Astrocyte (in vitro differentiated cells and primary cell): ENCODE results near the gene MFAP1. TPM values are rescaled to one million over a fixed set of nuclear protein-coding genes. Genes with fewer than 3 reads are reported as not detected.
A peak's percentile ranks its signal among the peaks of the same experiment; 100 is the strongest.

Experiments
- DNase-seq: peaks from one replicate; pipeline ENCODE4 v3.0.0-alpha.2; 2010; ENCODE audit warnings: low read depth
- FAIRE-seq: peaks from 2 replicates; lab custom pipeline; 2011; peaks lifted over from hg19 to GRCh38; lab: Jason Lieb, UNC
- H2AFZ ChIP-seq: 2 replicates; pipeline ENCODE4 v1.6.0; 2012; ENCODE audit warnings: low read depth, low read length, inconsistent platforms
- H3K27ac ChIP-seq: 2 replicates; pipeline ENCODE4 v1.5.1; 2011; ENCODE audit warnings: low read depth, low read length, inconsistent platforms
- H3K27me3 ChIP-seq: 2 replicates; pipeline ENCODE4 v1.6.0; 2011; ENCODE audit warnings: low read length, inconsistent platforms; ENCODE audit not compliant: insufficient read depth
- H3K36me3 ChIP-seq: 2 replicates; pipeline ENCODE4 v1.5.1; 2011; ENCODE audit warnings: low read length, inconsistent platforms; ENCODE audit not compliant: insufficient read depth
- H3K4me1 ChIP-seq: 2 replicates; pipeline ENCODE4 v1.5.1; 2011; ENCODE audit warnings: low read length, inconsistent platforms; ENCODE audit not compliant: insufficient read depth
- H3K4me2 ChIP-seq: 2 replicates; pipeline ENCODE4 v1.6.0; 2012; ENCODE audit warnings: low read length, inconsistent platforms
- H3K4me3 ChIP-seq: 2 replicates; pipeline ENCODE4 v1.5.1; 2011; ENCODE audit warnings: low read depth, mild to moderate bottlenecking, low read length, inconsistent platforms; ENCODE audit not compliant: insufficient read depth
- H3K79me2 ChIP-seq: 2 replicates; pipeline ENCODE4 v1.6.0; 2012; ENCODE audit warnings: mild to moderate bottlenecking, low read length, inconsistent platforms; ENCODE audit not compliant: insufficient read depth
- H3K9ac ChIP-seq: 2 replicates; pipeline ENCODE4 v1.6.0; 2012; ENCODE audit warnings: mild to moderate bottlenecking, low read length, inconsistent platforms
- H3K9me3 ChIP-seq: 2 replicates; pipeline ENCODE4 v1.5.1; 2012; ENCODE audit warnings: low read depth, mild to moderate bottlenecking, low read length, inconsistent platforms; ENCODE audit not compliant: insufficient read depth
- H4K20me1 ChIP-seq: 2 replicates; pipeline ENCODE4 v1.6.0; 2012; ENCODE audit warnings: low read length, inconsistent platforms; ENCODE audit not compliant: insufficient read depth
- H3K27ac Mint-ChIP-seq: one replicate; pipeline ENCODE4 v1.8.0; 2021; ENCODE audit warnings: mild to moderate bottlenecking, mixed read lengths; ENCODE audit not compliant: unreplicated experiment
- H3K27me3 Mint-ChIP-seq: one replicate; pipeline ENCODE4 v1.8.0; 2021; ENCODE audit warnings: low read depth, mixed read lengths; ENCODE audit not compliant: unreplicated experiment
- H3K36me3 Mint-ChIP-seq: one replicate; pipeline ENCODE4 v1.8.0; 2021; ENCODE audit warnings: low read depth, mixed read lengths; ENCODE audit not compliant: unreplicated experiment
- H3K4me1 Mint-ChIP-seq: one replicate; pipeline ENCODE4 v1.8.0; 2021; ENCODE audit warnings: low read depth, mixed read lengths; ENCODE audit not compliant: unreplicated experiment
- H3K4me3 Mint-ChIP-seq: one replicate; pipeline ENCODE4 v1.8.0; 2021; ENCODE audit warnings: mild to moderate bottlenecking, moderate library complexity, mixed read lengths; ENCODE audit not compliant: unreplicated experiment
- H3K9me3 Mint-ChIP-seq: one replicate; pipeline ENCODE4 v1.8.0; 2021; ENCODE audit warnings: mild to moderate bottlenecking, mixed read lengths; ENCODE audit not compliant: unreplicated experiment
- CTCF ChIP-seq: IDR thresholded peaks from 2 replicates; pipeline ENCODE4 v1.5.1; 2011; ENCODE audit warnings: low read depth, mild to moderate bottlenecking, inconsistent platforms, low read length, moderate library complexity; ENCODE audit not compliant: insufficient read depth
- EZH2 ChIP-seq: IDR thresholded peaks from 2 replicates; pipeline ENCODE4 v1.6.1; 2012; ENCODE audit warnings: mild to moderate bottlenecking, low read length, inconsistent platforms; ENCODE audit not compliant: insufficient read depth
- total RNA-seq: library from RNA; stranded (reverse); gene quantifications from 2 replicates; pipeline ENCODE4 v1.2.1, GENCODE V29; 2021

Gene MFAP1
- total RNA-seq, 1 donor from 2014 or later: 33.1 TPM

DNA sequence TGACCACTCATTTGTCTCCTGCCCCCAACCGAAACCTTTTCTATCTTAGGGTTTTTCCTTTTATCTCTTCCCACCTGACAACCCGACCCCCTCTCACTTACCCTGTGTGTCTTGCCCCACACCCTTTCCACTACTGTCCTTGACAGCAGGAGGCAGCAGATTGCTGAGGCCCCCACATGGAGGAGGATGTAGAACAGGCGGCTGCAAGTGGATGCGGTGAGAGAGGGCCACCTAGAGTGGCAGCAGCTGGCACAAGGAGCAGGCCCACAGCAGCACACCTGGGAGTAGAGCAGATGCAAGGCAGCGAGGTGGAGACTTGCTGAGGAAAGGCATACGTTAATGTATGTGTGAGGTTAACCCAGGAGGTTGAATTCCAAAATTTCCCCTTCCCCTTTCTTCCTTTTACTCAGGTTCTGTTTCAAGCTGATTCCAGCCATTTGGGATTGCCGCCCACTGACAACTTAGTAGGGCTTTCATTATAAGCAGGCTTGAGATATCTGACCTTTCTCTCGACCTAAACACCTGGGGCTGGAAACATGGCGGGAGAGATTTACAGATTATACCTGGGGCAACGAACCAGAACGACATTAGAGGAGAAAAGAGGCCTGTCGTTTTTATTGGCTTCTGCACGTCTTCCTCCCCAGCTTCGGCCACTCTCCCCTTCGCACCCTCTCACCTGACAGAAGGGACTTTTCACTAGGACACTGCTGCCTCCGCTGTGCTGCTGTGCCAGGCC is 25.1 kb downstream of the MFAP1 start:
- Mint-ChIP-seq H3K36me3 (peaks cover 32% of the 10 kb centered on the region), H3K4me3 (peak overlapping the region; percentile 100), H3K9me3 (peaks cover 2% of the 10 kb centered on the region), H3K4me1 (peaks cover 54% of the 10 kb centered on the region), H3K27me3 (no peaks in the 10 kb centered on the region), H3K27ac (peak overlapping the region; percentile 83)
- Histone ChIP-seq H3K27ac (no peak overlapping the region), H3K4me2 (no peak overlapping the region), H3K79me2 (peaks cover 31% of the 10 kb centered on the region), H3K9me3 (no peaks in the 10 kb centered on the region), H3K4me3 (no peak overlapping the region), H3K27me3 (no peaks in the 10 kb centered on the region), H4K20me1 (peaks cover 34% of the 10 kb centered on the region), H3K9ac (no peak overlapping the region), H2AFZ (no peak overlapping the region), H3K4me1 (peaks cover 24% of the 10 kb centered on the region), H3K36me3 (peaks cover 33% of the 10 kb centered on the region)
- FAIRE-seq: no peak
- no peak for DNase-seq
- TF ChIP-seq CTCF: no peak
- no peak for TF ChIP-seq EZH2

- H2AFZ ChIP-seq: no peak overlapping the region
- peaks cover 32% of the 10 kb centered on the region for H3K36me3 Mint-ChIP-seq
- no peaks in the 10 kb centered on the region for H3K27me3 ChIP-seq
- FAIRE-seq (no peak), DNase-seq (no peak)
- no peak overlapping the region for H3K9ac ChIP-seq
- TF ChIP-seq EZH2: no peak
- no peak for TF ChIP-seq CTCF
- H3K27ac ChIP-seq: no peak overlapping the region
- peaks cover 61% of the 10 kb centered on the region for H3K4me1 Mint-ChIP-seq
- H3K9me3 ChIP-seq: no peaks in the 10 kb centered on the region
- H3K36me3 ChIP-seq: peaks cover 26% of the 10 kb centered on the region
- no peak overlapping the region for H3K4me3 ChIP-seq
- H3K9me3 Mint-ChIP-seq: peaks cover 2% of the 10 kb centered on the region
- H3K27ac Mint-ChIP-seq: peak overlapping the region; percentile 63
- no peak overlapping the region for H3K4me3 Mint-ChIP-seq
- peaks cover 50% of the 10 kb centered on the region for H4K20me1 ChIP-seq
- no peaks in the 10 kb centered on the region for H3K27me3 Mint-ChIP-seq
- H3K4me2 ChIP-seq: no peak overlapping the region
- peaks cover 35% of the 10 kb centered on the region for H3K4me1 ChIP-seq
- H3K79me2 ChIP-seq: peaks cover 49% of the 10 kb centered on the region
These were observed 27.9 kb downstream of the MFAP1 start for GRCh38 chr15:43796566-43796965.

GRCh38 chr15:43795997-43796396 is 28.5 kb downstream of the MFAP1 start:
- H3K9me3 Mint-ChIP-seq: peaks cover 2% of the 10 kb centered on the region

More at GRCh38 chr15:43795997-43796396, 28.5 kb downstream of the MFAP1 start:
- peaks cover 44% of the 10 kb centered on the region for H3K79me2 ChIP-seq
- no peaks in the 10 kb centered on the region for H3K27me3 ChIP-seq
- H3K4me3 ChIP-seq: no peak overlapping the region
- DNase-seq: no peak
- Mint-ChIP-seq H3K4me3 (no peak overlapping the region), H3K36me3 (peaks cover 32% of the 10 kb centered on the region), H3K27me3 (no peaks in the 10 kb centered on the region), H3K4me1 (peaks cover 55% of the 10 kb centered on the region), H3K27ac (no peak overlapping the region)
- H4K20me1 ChIP-seq: peaks cover 49% of the 10 kb centered on the region
- no peak overlapping the region for H2AFZ ChIP-seq
- no peak for FAIRE-seq
- peaks cover 25% of the 10 kb centered on the region for H3K36me3 ChIP-seq
- no peak overlapping the region for H3K4me2 ChIP-seq
- TF ChIP-seq EZH2 (no peak), CTCF (no peak)
- H3K27ac ChIP-seq: no peak overlapping the region
- peaks cover 34% of the 10 kb centered on the region for H3K4me1 ChIP-seq
- no peak overlapping the region for H3K9ac ChIP-seq
- no peaks in the 10 kb centered on the region for H3K9me3 ChIP-seq
